Measurements from ENCODE around the gene NPY5R. TPM values are rescaled to one million over a fixed set of nuclear protein-coding genes. Genes with fewer than 3 reads are reported as not detected.

Gene NPY5R
- total RNA-seq, 4 donors from 2014 or later, result 0.35 to 0.40 TPM; not detected in 2

DNA sequence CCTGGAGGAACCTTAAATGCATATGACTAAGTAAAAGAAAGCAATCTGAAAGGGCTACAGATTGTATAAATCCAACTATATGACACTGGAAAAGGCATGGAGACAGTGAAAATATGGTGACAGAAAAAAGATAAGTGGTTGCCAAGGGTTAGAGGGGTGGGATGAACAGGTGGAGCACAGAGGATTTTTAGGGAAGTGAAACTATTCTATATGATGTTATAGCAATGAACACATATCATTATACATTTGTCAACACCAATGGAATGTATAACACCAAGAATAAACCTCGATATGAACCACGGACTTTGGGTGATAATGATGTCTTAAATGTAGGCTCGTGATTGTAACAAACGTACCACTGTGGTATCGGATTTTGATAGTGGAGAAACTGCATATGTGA, 40.7 kb downstream of the NPY5R start:
- no peaks in the 10 kb centered on the region for H3K9me3 ChIP-seq
- no peak for DNase-seq
- H3K36me3 ChIP-seq, result no peaks in the 10 kb centered on the region
- intact Hi-C loops (cut with DNase I; ENCODE audit: low total_unique reads), result no loop called here
- H3K27ac ChIP-seq, result no peak overlapping the region
- no peaks in the 10 kb centered on the region for H3K4me1 ChIP-seq
- no peak for TF ChIP-seq POLR2A (IDR thresholded peaks at IDR 0.05)
- H3K27me3 ChIP-seq, result no peaks in the 10 kb centered on the region
- H3K4me3 ChIP-seq, result no peak overlapping the region

DNA sequence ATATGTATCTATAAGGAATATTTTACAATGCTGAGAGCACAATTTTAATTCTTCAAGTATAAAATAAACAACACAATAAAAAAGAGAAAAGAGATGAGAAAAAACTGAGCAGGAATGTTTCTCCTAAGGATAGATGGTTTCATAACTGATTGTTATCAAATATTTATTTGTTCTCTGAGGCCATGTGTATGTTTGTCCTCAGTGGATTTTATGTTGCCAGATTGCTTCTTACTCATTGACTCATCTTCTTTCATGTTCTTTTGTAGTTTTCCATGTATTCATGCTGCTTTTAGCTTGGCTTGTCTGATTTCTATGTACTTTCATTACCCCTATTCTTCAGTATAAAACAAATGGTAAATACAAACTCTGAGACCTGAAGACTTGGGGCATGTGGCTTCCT, 41.2 kb downstream of the NPY5R start:
- Histone ChIP-seq H3K9me3 (no peaks in the 10 kb centered on the region), H3K27me3 (no peaks in the 10 kb centered on the region), H3K4me1 (no peaks in the 10 kb centered on the region), H3K4me3 (no peak overlapping the region), H3K36me3 (no peaks in the 10 kb centered on the region), H3K27ac (no peak overlapping the region)
- TF ChIP-seq POLR2A (IDR thresholded peaks at IDR 0.05), result no peak
- TF ChIP-seq, protein P1, sequence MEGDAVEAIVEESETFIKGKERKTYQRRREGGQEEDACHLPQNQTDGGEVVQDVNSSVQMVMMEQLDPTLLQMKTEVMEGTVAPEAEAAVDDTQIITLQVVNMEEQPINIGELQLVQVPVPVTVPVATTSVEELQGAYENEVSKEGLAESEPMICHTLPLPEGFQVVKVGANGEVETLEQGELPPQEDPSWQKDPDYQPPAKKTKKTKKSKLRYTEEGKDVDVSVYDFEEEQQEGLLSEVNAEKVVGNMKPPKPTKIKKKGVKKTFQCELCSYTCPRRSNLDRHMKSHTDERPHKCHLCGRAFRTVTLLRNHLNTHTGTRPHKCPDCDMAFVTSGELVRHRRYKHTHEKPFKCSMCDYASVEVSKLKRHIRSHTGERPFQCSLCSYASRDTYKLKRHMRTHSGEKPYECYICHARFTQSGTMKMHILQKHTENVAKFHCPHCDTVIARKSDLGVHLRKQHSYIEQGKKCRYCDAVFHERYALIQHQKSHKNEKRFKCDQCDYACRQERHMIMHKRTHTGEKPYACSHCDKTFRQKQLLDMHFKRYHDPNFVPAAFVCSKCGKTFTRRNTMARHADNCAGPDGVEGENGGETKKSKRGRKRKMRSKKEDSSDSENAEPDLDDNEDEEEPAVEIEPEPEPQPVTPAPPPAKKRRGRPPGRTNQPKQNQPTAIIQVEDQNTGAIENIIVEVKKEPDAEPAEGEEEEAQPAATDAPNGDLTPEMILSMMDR (IDR thresholded peaks at IDR 0.05), result no peak
- DNase-seq, result no peak
- intact Hi-C loops (cut with DNase I; ENCODE audit: low total_unique reads), result no loop called here

DNA sequence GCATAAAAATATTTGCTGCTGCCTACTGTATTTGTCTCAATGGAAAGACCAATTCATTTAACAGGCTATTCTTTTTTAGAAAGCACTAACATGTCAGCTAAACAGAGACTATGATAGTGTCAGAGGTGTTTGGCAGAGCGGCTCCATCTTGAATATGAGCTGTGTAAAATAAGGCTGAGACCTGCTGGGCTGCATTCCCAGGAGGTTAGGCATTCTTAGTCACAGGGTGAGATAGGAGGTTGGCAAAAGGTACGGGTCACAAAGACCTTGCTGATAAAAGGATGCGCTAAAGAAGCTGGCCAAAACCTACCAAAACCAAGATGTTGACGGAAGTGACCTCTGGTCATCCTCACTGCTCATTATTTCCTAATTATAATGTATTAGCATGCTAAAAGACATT, 41.8 kb downstream of the NPY5R start:
- DNase-seq, result no peak
- no peaks in the 10 kb centered on the region for H3K9me3 ChIP-seq
- no peak overlapping the region for H3K27ac ChIP-seq
- intact Hi-C loops (cut with DNase I; ENCODE audit: low total_unique reads), result no loop called here
- H3K36me3 ChIP-seq, result no peaks in the 10 kb centered on the region
- TF ChIP-seq, protein P1 (IDR thresholded peaks at IDR 0.05), result no peak
- TF ChIP-seq POLR2A (IDR thresholded peaks at IDR 0.05), result no peak
- H3K27me3 ChIP-seq, result no peaks in the 10 kb centered on the region
- H3K4me3 ChIP-seq, result no peak overlapping the region
- no peaks in the 10 kb centered on the region for H3K4me1 ChIP-seq

DNA sequence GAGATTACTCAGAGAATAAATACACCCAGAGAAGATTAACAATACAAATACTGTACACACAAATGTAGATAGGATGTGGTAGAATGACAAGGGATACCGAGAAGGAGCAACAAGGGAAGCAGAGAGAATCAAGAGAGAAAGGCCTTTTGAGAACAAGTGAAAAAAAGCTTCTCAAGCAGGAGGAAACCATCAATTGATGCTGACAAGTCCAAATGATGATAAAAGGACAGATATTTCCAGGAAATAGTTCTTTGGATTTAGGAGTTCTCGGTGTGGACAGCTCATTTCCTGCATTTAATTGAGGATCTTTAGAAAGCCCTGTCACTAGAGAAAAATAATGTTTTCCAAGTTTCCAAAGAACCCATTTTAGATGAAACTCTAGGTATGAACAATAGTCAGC, 48.1 kb downstream of the NPY5R start:
- no peaks in the 10 kb centered on the region for H3K9me3 ChIP-seq
- intact Hi-C loops (cut with DNase I; ENCODE audit: low total_unique reads), result no loop called here
- H3K27ac ChIP-seq, result no peak overlapping the region
- H3K27me3 ChIP-seq, result no peaks in the 10 kb centered on the region
- no peaks in the 10 kb centered on the region for H3K36me3 ChIP-seq
- H3K4me3 ChIP-seq, result no peak overlapping the region
- TF ChIP-seq, protein P1 (IDR thresholded peaks at IDR 0.05), result no peak
- no peak for TF ChIP-seq POLR2A (IDR thresholded peaks at IDR 0.05)
- no peak for DNase-seq
- H3K4me1 ChIP-seq, result no peaks in the 10 kb centered on the region

DNA sequence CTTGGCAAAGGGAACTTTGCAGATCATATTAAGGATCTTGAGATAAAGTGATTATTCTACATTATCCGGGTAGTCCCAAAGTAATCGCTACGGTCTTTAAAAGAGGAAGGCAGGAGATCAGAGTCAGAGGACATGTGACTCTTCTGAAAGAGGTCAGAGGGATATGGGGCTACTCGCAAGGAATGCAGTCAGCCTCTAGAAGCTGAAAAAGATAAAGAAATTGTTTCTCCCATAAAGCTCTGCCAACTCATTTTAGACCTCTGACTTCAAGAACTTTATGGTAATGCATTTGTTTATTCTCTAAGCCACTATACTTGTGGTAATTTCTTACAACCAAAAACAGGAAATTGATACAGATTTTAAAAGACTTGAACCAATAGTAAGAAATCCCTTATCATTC, 48.6 kb downstream of the NPY5R start:
- H3K9me3 ChIP-seq, result no peaks in the 10 kb centered on the region
- TF ChIP-seq, protein P1 (IDR thresholded peaks at IDR 0.05), result no peak
- no peak for TF ChIP-seq POLR2A (IDR thresholded peaks at IDR 0.05)
- H3K36me3 ChIP-seq, result no peaks in the 10 kb centered on the region
- H3K27me3 ChIP-seq, result no peaks in the 10 kb centered on the region
- intact Hi-C loops (cut with DNase I; ENCODE audit: low total_unique reads), result no loop called here
- H3K4me1 ChIP-seq, result no peaks in the 10 kb centered on the region
- no peak for DNase-seq
- no peak overlapping the region for H3K27ac ChIP-seq
- no peak overlapping the region for H3K4me3 ChIP-seq

DNA sequence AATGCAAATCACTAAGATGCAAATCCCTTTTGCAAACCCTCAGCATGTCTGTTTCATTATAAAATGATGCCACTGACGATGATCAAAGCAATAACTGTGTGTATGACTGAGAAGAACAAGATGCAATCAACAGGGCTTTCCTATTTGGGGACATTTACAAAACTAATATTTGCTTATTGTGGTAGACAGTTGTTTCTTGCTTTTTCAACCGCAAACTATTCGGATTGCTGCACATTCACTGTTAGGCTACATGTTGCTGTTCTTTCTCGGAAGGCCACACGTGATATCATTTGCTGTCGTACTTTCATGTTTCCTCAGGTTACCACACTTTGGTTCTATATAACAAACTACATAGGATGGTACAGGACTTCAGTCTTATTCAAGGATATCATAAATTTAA, 49.8 kb downstream of the NPY5R start:
- Histone ChIP-seq H3K27ac (no peak overlapping the region), H3K4me3 (no peak overlapping the region), H3K27me3 (no peaks in the 10 kb centered on the region), H3K4me1 (no peaks in the 10 kb centered on the region), H3K9me3 (no peaks in the 10 kb centered on the region), H3K36me3 (no peaks in the 10 kb centered on the region)
- intact Hi-C loops (cut with DNase I; ENCODE audit: low total_unique reads), result no loop called here
- TF ChIP-seq, protein P1 (IDR thresholded peaks at IDR 0.05), result no peak
- no peak for TF ChIP-seq POLR2A (IDR thresholded peaks at IDR 0.05)
- no peak for DNase-seq
